NCI-H446 treated with DMSO at 0.1 percent for 48 hours (cell line): ENCODE results near the gene PNMA5.

Source experiments
- DNase-seq: peaks from one replicate; lab custom pipeline; 2025; lab: John Stamatoyannopoulos, UW

The PNMA5 gene

GRCh38 chrX:152958524-152959465 is 35.1 kb downstream of the PNMA5 start:
- DNase-seq = peak; percentile 58

- DNase-seq = no peak
Observed at GRCh38 chrX:152958047-152958446, 35.9 kb downstream of the PNMA5 start.

GRCh38 chrX:152950786-152951185 is 43.1 kb downstream of the PNMA5 start:
- DNase-seq = no peak

GRCh38 chrX:152949114-152949513 is 44.8 kb downstream of the PNMA5 start:
- DNase-seq = no peak

GRCh38 chrX:152946681-152947080 is 47.2 kb downstream of the PNMA5 start:
- DNase-seq = no peak

GRCh38 chrX:152945021-152945979 is 48.6 kb downstream of the PNMA5 start:
- no peak for DNase-seq

- DNase-seq = no peak
Observed at GRCh38 chrX:152943826-152944225, 50.1 kb downstream of the PNMA5 start.

GRCh38 chrX:152942077-152942442 is 51.9 kb downstream of the PNMA5 start:
- no peak for DNase-seq

- DNase-seq = peak; percentile 86
Observed at GRCh38 chrX:152941328-152942076, 52.4 kb downstream of the PNMA5 start.
